ENCODE data around the gene HIC1. TPM values are rescaled to one million over a fixed set of nuclear protein-coding genes. Genes with fewer than 3 reads are reported as not detected.

Gene HIC1
- total and polyA plus RNA-seq, 2 experiments from 2014 or later: 0.17 to 0.26 TPM

- H3K27me3 ChIP-seq (ENCODE audit: insufficient read depth): peaks cover 59% of the 10 kb centered on the region
- H3K4me3 Mint-ChIP-seq: no peak overlapping the region
- H3K27me3 Mint-ChIP-seq (ENCODE audit: insufficient read depth, low read depth, poor library complexity): peaks cover 64% of the 10 kb centered on the region
- no peak overlapping the region for H3K27ac ChIP-seq (ENCODE audit: low read depth)
- no peaks in the 10 kb centered on the region for H3K9me2 ChIP-seq (ENCODE audit: insufficient read depth)
- H3K36me3 Mint-ChIP-seq (ENCODE audit: low read depth): no peaks in the 10 kb centered on the region
- no peaks in the 10 kb centered on the region for H3K9me3 Mint-ChIP-seq
- H3K4me1 Mint-ChIP-seq: peaks cover 3% of the 10 kb centered on the region; the same call in 2 of the 3 replicates
- H4K20me1 ChIP-seq (replicated peaks; ENCODE audit: insufficient read depth): no peaks in the 10 kb centered on the region
- ATAC-seq (no peak), DNase-seq (ENCODE audit: low spot score) (no peak)
- H2AFZ ChIP-seq: no peak overlapping the region
- H3K79me2 ChIP-seq (replicated peaks; ENCODE audit: insufficient read depth): no peaks in the 10 kb centered on the region
- no peak overlapping the region for H3K4me2 ChIP-seq
- no peak overlapping the region for H3K27ac Mint-ChIP-seq
- no peak overlapping the region for H3K4me3 ChIP-seq
- no peak for TF ChIP-seq REST (IDR thresholded peaks at IDR 0.05; ENCODE audit: unreplicated experiment)
- no peak for TF ChIP-seq ZNF462 (CRISPR knock-in tag; IDR thresholded peaks at IDR 0.05)
- TF ChIP-seq JUNB (IDR thresholded peaks at IDR 0.05; ENCODE audit: unreplicated experiment): no peak
- no peak for TF ChIP-seq EZH2phosphoT487 (IDR thresholded peaks at IDR 0.05; ENCODE audit: unreplicated experiment)
- no peak for TF ChIP-seq ETS1 (IDR thresholded peaks at IDR 0.05)
- no peak for TF ChIP-seq ZNF331 (CRISPR knock-in tag; IDR thresholded peaks at IDR 0.05; ENCODE audit: low read depth)
- TF ChIP-seq NANOG (IDR thresholded peaks at IDR 0.05; ENCODE audit: borderline replicate concordance): no peak
- TF ChIP-seq POLR2AphosphoS5 (IDR thresholded peaks at IDR 0.05; ENCODE audit: low read depth): no peak
- no peak for TF ChIP-seq CTCF (conservative IDR thresholded peaks at IDR 0.05; ENCODE audit: low read depth in 2 of 2)
- no peak for TF ChIP-seq STAT1 (IDR thresholded peaks at IDR 0.05; ENCODE audit: unreplicated experiment)
- no peak for TF ChIP-seq EZH2 (IDR thresholded peaks at IDR 0.05; ENCODE audit: low read depth, unreplicated experiment)
- TF ChIP-seq CREB1 (CRISPR knock-in tag; IDR thresholded peaks at IDR 0.05; ENCODE audit: low read depth): no peak
- H3K4me1 ChIP-seq (ENCODE audit: insufficient read depth): peaks cover 4% of the 10 kb centered on the region; the same call in 1 of the 2 replicates
- H3K36me3 ChIP-seq (ENCODE audit: insufficient read depth): no peaks in the 10 kb centered on the region
- no peaks in the 10 kb centered on the region for H3F3A ChIP-seq (replicated peaks; ENCODE audit: low read depth)
These were observed 35.2 kb upstream of the HIC1 start for GRCh38 chr17:2019723-2020122.

Measured in GM23338 (cell line).